Measurements from ENCODE around the gene NDST4. TPM values are rescaled to one million over a fixed set of nuclear protein-coding genes. Genes with fewer than 3 reads are reported as not detected.
"Not testable (repeated sequence)": the region's sequence is repeated elsewhere in the genome, so short reads cannot be mapped to it uniquely, and the experiment has no call there.

The NDST4 gene
- total RNA-seq, 2 experiments from 2014 or later = not detected

DNA sequence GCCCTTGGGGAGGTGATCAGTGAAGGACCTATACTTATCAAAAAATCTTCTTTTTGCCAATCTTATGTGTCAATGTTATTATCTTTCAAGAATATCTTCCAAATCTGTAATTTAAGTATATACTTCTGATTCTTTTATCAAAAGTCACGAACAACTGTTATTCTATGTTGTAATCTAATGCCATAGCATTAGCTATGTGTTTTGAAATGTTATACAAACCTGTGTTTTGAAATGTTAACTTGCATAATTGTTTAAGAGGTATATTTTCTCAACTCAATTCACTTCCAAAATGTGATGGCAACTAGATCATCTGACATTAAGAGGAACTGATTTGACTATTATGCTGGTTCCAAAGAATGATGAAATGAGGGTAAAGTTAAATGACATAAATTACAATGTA is 113.5 kb downstream of the NDST4 start:
- no peaks in the 10 kb centered on the region for H3K36me3 Mint-ChIP-seq (ENCODE audit: low read depth)
- H3K27ac Mint-ChIP-seq = no peak overlapping the region
- no peaks in the 10 kb centered on the region for H3K9me3 Mint-ChIP-seq
- ChIA-PET POLR2A (no interaction called here), CTCF (no interaction called here)
- no peaks in the 10 kb centered on the region for H3K27me3 Mint-ChIP-seq
- no peaks in the 10 kb centered on the region for H3K4me1 Mint-ChIP-seq
- DNase-seq = no peak
- no peak overlapping the region for H3K4me3 Mint-ChIP-seq

DNA sequence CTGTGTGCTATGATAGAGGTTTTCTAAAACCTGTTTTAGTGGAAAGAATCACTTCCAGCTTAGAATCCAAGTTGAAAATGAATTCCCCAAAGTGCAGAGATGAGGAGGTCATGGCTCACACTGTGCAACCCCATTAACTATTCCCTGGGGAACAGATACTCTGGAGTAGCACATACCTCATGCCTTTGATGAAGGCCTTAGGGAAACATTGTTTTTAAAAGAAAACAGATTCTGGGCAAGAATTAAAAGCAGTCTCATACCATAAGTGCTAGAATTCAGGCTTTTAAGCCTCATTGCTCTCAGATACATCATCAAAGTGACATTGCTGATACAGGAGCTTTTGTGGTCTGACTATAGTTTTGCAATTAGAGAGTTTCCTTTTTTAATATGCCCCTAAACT is 115.1 kb downstream of the NDST4 start:
- no peak overlapping the region for H3K4me3 Mint-ChIP-seq
- ChIA-PET CTCF (no interaction called here), POLR2A (no interaction called here)
- DNase-seq = no peak
- no peaks in the 10 kb centered on the region for H3K36me3 Mint-ChIP-seq (ENCODE audit: low read depth)
- H3K4me1 Mint-ChIP-seq = no peaks in the 10 kb centered on the region
- no peaks in the 10 kb centered on the region for H3K9me3 Mint-ChIP-seq
- H3K27me3 Mint-ChIP-seq = no peaks in the 10 kb centered on the region
- H3K27ac Mint-ChIP-seq = no peak overlapping the region

DNA sequence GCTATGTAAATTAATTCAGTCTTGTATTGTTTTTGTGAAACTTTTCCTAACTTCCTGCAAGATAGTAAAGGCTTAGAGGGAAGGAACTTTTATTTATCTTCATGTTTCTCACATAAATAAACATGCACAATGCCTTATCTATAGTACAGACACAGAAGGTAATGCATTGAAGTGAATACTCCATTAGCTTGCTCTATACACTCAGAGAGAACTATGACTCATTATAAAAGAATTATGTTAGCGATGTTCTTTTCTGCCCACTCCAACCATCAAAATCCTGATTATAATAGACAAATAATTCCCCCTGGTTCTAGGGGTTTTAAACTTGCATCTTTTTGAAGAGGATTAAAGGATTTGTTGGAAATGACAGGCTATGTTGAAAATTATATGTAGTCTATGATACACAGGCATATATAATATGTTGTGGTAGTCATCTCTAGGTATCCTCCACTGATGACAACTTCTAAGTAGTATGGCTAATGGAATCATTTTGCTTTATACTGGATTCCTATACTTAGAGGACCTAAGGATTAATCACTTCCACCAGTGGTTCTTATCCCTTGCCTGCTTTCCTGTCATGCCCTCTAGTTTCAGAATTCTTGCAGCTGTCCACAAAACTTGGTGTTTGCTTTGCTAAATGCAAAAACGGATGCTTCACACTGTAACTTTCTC is 115.7 kb downstream of the NDST4 start:
- DNase-seq = no peak
- Mint-ChIP-seq H3K27me3 (no peaks in the 10 kb centered on the region), H3K4me3 (no peak overlapping the region), H3K4me1 (no peaks in the 10 kb centered on the region), H3K27ac (no peak overlapping the region), H3K36me3 (ENCODE audit: low read depth) (no peaks in the 10 kb centered on the region), H3K9me3 (no peaks in the 10 kb centered on the region)
- POLR2A ChIA-PET = no interaction called here
- CTCF ChIA-PET = no interaction called here

DNA sequence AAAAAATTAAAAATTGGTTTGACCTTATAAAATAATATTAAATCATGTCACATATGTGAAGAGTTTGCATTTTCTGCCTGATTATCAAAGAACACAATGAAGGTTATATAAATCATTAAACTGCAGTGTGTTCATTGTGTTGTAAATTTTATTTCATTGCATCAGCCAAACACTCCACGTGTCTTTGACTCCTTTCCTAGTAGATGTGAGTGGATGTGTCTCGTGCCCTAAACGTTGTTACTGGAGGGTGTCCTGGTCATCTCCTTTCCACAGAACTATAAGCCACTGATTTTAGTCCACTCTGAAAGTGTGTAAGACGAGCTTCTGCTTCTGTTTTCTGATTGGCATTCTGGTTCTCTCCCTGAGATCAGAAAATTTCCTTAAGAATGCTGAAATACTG is 127.3 kb downstream of the NDST4 start:
- H3K4me3 Mint-ChIP-seq = no peak overlapping the region
- peaks cover 5% of the 10 kb centered on the region for H3K9me3 Mint-ChIP-seq
- no peak for DNase-seq
- H3K36me3 Mint-ChIP-seq (ENCODE audit: low read depth) = no peaks in the 10 kb centered on the region
- no peaks in the 10 kb centered on the region for H3K4me1 Mint-ChIP-seq
- ChIA-PET CTCF (no interaction called here), POLR2A (no interaction called here)
- no peak overlapping the region for H3K27ac Mint-ChIP-seq
- H3K27me3 Mint-ChIP-seq = no peaks in the 10 kb centered on the region

DNA sequence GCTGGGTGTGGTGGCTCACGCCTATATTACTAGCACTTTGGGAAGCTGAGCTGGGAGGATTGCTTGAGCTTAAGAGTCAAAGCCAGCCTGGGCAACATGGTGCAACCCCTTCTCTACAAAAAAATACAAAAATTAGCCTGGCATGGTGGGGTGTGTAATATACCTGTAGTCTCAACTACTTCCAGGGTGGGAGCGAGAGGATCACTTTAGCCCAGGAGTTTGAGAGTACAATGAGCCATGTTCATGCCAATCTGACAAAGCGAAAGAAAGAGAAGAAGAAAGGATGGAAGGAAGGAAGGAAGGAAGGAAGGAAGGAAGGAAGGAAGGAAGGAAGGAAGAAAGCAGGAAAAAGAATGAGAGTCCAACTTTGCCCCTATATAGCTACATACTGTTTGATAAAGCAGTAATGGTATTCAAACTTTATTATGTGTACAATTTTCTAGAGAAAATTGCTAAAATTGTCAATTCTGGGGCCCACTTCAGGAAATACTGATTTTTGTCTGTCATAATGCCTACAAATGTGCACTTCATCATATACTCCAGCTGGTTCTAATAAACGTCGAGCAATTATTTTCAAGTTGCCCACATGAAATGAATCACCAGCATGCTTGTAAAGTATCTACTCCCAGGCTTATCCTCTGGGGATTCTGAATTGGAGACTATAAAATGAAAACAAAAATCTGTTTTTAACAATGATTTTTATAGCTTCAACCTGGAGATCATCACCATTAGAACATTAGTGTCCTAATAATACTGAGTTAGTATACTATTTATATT is 132.3 kb downstream of the NDST4 start:
- H3K27me3 Mint-ChIP-seq = no peaks in the 10 kb centered on the region
- H3K4me1 Mint-ChIP-seq = no peaks in the 10 kb centered on the region
- no peak for DNase-seq
- H3K27ac Mint-ChIP-seq = no peak overlapping the region
- ChIA-PET POLR2A (no interaction called here), CTCF (no interaction called here)
- peaks cover 5% of the 10 kb centered on the region for H3K9me3 Mint-ChIP-seq
- no peak overlapping the region for H3K4me3 Mint-ChIP-seq
- H3K36me3 Mint-ChIP-seq (ENCODE audit: low read depth) = no peaks in the 10 kb centered on the region

DNA sequence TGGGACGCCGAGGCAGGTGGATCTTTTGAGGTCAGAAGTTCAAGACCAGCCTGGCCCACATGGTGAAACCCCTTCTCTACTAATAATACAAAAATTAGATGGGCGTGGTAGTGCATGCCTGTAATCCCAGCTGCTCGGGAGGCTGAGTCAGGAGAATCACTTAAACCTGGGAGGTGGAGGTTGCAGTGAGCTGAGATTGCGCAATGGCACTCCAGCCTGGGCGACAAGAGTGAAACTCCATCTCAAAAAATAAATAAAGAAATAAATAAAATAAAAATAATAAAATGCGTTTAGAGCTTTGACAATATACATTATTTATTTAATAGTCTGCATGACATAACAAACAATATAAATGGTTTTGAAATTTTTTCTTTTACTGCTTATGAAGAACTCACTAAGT is 133.0 kb downstream of the NDST4 start:
- H3K27me3 Mint-ChIP-seq; DNase-seq; H3K9me3 Mint-ChIP-seq; H3K36me3 Mint-ChIP-seq (ENCODE audit: low read depth); H3K4me3 Mint-ChIP-seq; H3K27ac Mint-ChIP-seq; H3K4me1 Mint-ChIP-seq; POLR2A ChIA-PET; CTCF ChIA-PET: not testable (repeated sequence)

- no peaks in the 10 kb centered on the region for H3K4me1 Mint-ChIP-seq
- H3K9me3 Mint-ChIP-seq = no peaks in the 10 kb centered on the region
- H3K4me3 Mint-ChIP-seq = no peak overlapping the region
- ChIA-PET CTCF (no interaction called here), POLR2A (no interaction called here)
- no peak overlapping the region for H3K27ac Mint-ChIP-seq
- H3K36me3 Mint-ChIP-seq (ENCODE audit: low read depth) = no peaks in the 10 kb centered on the region
- no peaks in the 10 kb centered on the region for H3K27me3 Mint-ChIP-seq
- DNase-seq = no peak
Observed at GRCh38 chr4:114976901-114977300, 136.5 kb downstream of the NDST4 start.

GRCh38 chr4:114964026-114964425 is 149.4 kb downstream of the NDST4 start:
- no peaks in the 10 kb centered on the region for H3K36me3 Mint-ChIP-seq (ENCODE audit: low read depth)
- no peak overlapping the region for H3K27ac Mint-ChIP-seq
- POLR2A ChIA-PET = no interaction called here
- H3K4me1 Mint-ChIP-seq = no peaks in the 10 kb centered on the region
- no peaks in the 10 kb centered on the region for H3K27me3 Mint-ChIP-seq
- no peaks in the 10 kb centered on the region for H3K9me3 Mint-ChIP-seq
- CTCF ChIA-PET = no interaction called here
- DNase-seq = no peak
- no peak overlapping the region for H3K4me3 Mint-ChIP-seq

- ChIA-PET POLR2A (no interaction called here), CTCF (no interaction called here)
- no peaks in the 10 kb centered on the region for H3K9me3 Mint-ChIP-seq
- no peak overlapping the region for H3K4me3 Mint-ChIP-seq
- H3K36me3 Mint-ChIP-seq (ENCODE audit: low read depth) = no peaks in the 10 kb centered on the region
- H3K4me1 Mint-ChIP-seq = no peaks in the 10 kb centered on the region
- H3K27ac Mint-ChIP-seq = no peak overlapping the region
- no peaks in the 10 kb centered on the region for H3K27me3 Mint-ChIP-seq
- DNase-seq = no peak
Observed at GRCh38 chr4:114945616-114946015, 167.8 kb downstream of the NDST4 start.

GRCh38 chr4:114941503-114941902 is 171.9 kb downstream of the NDST4 start:
- Mint-ChIP-seq H3K4me3 (no peak overlapping the region), H3K9me3 (no peaks in the 10 kb centered on the region), H3K4me1 (no peaks in the 10 kb centered on the region), H3K27me3 (no peaks in the 10 kb centered on the region), H3K36me3 (ENCODE audit: low read depth) (no peaks in the 10 kb centered on the region), H3K27ac (no peak overlapping the region)
- POLR2A ChIA-PET = no interaction called here
- CTCF ChIA-PET = no interaction called here
- DNase-seq = no peak

DNA sequence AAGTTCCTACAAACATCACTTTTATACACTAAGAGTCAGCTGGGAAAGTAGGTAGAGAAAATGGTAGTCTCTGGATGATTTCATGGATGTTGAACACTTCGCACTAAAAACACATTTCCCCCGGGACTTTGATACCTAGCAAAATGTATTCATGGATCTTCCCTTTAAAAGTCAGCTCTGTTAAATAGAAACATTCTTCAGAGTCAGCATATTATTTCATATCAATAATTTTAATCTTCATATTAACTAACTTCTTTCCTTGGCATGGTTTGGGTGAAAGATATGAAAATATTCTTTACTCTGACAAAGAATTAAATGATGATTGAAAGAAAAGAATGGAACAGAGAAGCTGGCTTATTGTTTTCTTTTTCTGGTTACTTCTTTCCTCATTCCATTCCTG is 185.5 kb downstream of the NDST4 start:
- no peaks in the 10 kb centered on the region for H3K27me3 Mint-ChIP-seq
- no peaks in the 10 kb centered on the region for H3K9me3 Mint-ChIP-seq
- ChIA-PET CTCF (no interaction called here), POLR2A (no interaction called here)
- no peaks in the 10 kb centered on the region for H3K4me1 Mint-ChIP-seq
- no peak for DNase-seq
- H3K36me3 Mint-ChIP-seq (ENCODE audit: low read depth) = no peaks in the 10 kb centered on the region
- H3K4me3 Mint-ChIP-seq = no peak overlapping the region
- no peak overlapping the region for H3K27ac Mint-ChIP-seq

DNA sequence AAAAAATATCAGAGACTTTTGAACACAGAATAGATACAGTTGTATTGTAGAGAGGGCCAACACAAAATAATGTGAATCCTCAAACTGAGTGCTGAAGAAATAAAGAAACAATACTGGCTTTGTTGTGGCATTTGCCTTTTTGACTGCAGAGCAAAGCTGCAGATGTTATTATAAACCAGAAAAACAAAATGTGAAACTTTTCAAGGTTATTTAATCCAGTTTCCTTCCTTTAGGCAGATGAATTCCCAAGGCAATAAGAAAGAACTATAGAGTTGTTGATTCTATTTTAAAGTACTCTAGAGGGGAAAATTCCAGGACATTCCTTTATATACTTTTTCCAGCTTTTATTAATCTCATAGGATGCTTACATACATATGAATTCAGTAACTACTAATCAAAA is 186.8 kb downstream of the NDST4 start:
- Mint-ChIP-seq H3K27me3 (no peaks in the 10 kb centered on the region), H3K36me3 (ENCODE audit: low read depth) (no peaks in the 10 kb centered on the region), H3K4me3 (no peak overlapping the region), H3K27ac (no peak overlapping the region), H3K4me1 (no peaks in the 10 kb centered on the region), H3K9me3 (no peaks in the 10 kb centered on the region)
- CTCF ChIA-PET = no interaction called here
- no peak for DNase-seq
- POLR2A ChIA-PET = no interaction called here

DNA sequence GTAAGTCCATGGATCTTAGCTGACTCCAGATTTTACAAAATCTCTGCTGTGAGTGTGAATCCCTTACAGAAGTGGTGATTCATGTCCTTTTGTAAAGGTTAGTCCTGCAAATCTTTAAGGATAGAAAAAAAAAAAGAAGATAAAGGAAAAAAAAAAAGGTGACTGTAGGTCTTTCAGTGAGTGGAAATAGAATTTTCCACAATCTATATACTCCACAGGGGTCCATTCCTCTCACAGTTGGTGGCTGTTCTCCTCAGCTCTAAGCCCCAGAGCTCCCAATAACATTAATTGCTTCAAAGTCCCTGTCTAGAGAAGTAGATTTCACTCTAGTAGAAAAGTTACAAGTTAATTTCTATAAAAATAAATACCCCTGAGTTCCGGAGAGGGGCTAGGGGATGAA is 189.1 kb downstream of the NDST4 start:
- DNase-seq = no peak
- ChIA-PET POLR2A (no interaction called here), CTCF (no interaction called here)
- Mint-ChIP-seq H3K36me3 (ENCODE audit: low read depth) (no peaks in the 10 kb centered on the region), H3K9me3 (no peaks in the 10 kb centered on the region), H3K27ac (no peak overlapping the region), H3K4me3 (no peak overlapping the region), H3K27me3 (no peaks in the 10 kb centered on the region), H3K4me1 (no peaks in the 10 kb centered on the region)

DNA sequence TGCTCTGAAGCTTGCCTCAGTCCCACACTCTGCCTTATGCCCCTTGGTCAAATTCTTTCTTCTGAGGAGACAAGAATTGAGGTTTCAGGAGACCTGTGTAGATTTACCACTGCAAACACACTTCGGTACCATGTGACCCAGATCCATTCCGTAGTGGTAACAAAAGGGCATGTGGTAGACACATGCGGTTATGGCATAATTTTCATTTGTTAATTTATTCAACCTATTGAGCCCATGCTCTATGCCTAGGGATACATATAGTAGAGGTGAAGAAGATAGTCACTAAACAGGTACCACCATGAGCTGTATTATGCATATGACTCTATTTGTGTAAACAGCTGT is 190.9 kb downstream of the NDST4 start:
- no peak overlapping the region for H3K4me3 Mint-ChIP-seq
- no peaks in the 10 kb centered on the region for H3K36me3 Mint-ChIP-seq (ENCODE audit: low read depth)
- H3K27ac Mint-ChIP-seq = no peak overlapping the region
- ChIA-PET CTCF (no interaction called here), POLR2A (no interaction called here)
- no peaks in the 10 kb centered on the region for H3K9me3 Mint-ChIP-seq
- no peaks in the 10 kb centered on the region for H3K27me3 Mint-ChIP-seq
- H3K4me1 Mint-ChIP-seq = no peaks in the 10 kb centered on the region
- no peak for DNase-seq
